K562 (cell line): Measurements from ENCODE around the gene GABARAPL2. TPM values are rescaled to one million over a fixed set of nuclear protein-coding genes. Genes with fewer than 3 reads are reported as not detected.
A peak's percentile ranks its signal among the peaks of the same experiment; 100 is the strongest.

Source experiments
- ATF7 ChIP-seq: fragments of 450-650 bp; IDR thresholded peaks from 2 replicates; pipeline ENCODE4 v1.7.1; 2014; ENCODE audit warnings: mild to moderate bottlenecking, moderate library complexity
- BMI1 ChIP-seq: fragments of 150-350 bp; IDR thresholded peaks from 2 replicates; pipeline ENCODE4 v1.6.1; 2014; ENCODE audit warnings: low read length
- CBX1 ChIP-seq: sonication (generic); IDR thresholded peaks from 2 replicates; pipeline ENCODE4 v1.6.1; 2016; ENCODE audit warnings: antibody characterized with exemption, low read depth, mild to moderate bottlenecking
- CTBP1 ChIP-seq: fragments of 450-650 bp; IDR thresholded peaks from 2 replicates; pipeline ENCODE4 v1.6.1; 2016; ENCODE audit warnings: borderline replicate concordance
- EP400 ChIP-seq: fragments of 450-650 bp; IDR thresholded peaks from 2 replicates; pipeline ENCODE4 v1.6.1; 2017; ENCODE audit warnings: antibody characterized with exemption, mild to moderate bottlenecking, moderate library complexity
- HDGF ChIP-seq: fragments of 450-650 bp; IDR thresholded peaks from 2 replicates; pipeline ENCODE4 v1.6.1; 2016
- L3MBTL2 ChIP-seq: fragments of 450-650 bp; IDR thresholded peaks from 2 replicates; pipeline ENCODE4 v1.6.1; 2016; ENCODE audit warnings: mild to moderate bottlenecking, moderate library complexity
- MAFK ChIP-seq: IDR thresholded peaks from 2 replicates; pipeline ENCODE4 v1.6.1; 2011; ENCODE audit warnings: low read length, improper control_type of control experiment
- MBD2 ChIP-seq: sonication (generic); IDR thresholded peaks from 2 replicates; pipeline ENCODE4 v1.6.1; 2016; ENCODE audit warnings: low read depth, borderline replicate concordance
- MEF2D ChIP-seq: conservative IDR thresholded peaks from 2 replicates; pipeline ENCODE4 v1.6.1; 2016; ENCODE audit warnings: low read depth, missing genetic modification characterization, missing compliant biosample characterization
- MIER1 ChIP-seq: fragments of 450-650 bp; IDR thresholded peaks from 2 replicates; pipeline ENCODE4 v1.6.1; 2016; ENCODE audit warnings: antibody characterized with exemption, mild to moderate bottlenecking, low read depth
- NFIX ChIP-seq: fragments of 250-450 bp; sonication (Bioruptor Pico); IDR thresholded peaks from 2 replicates; pipeline ENCODE4 v1.4.0; 2020; ENCODE audit warnings: low read depth, mild to moderate bottlenecking, moderate library complexity
- PCBP1 ChIP-seq: fragments of 200-400 bp; formaldehyde crosslinking; IDR thresholded peaks from 2 replicates; pipeline ENCODE4 v1.6.1; 2018; ENCODE audit warnings: mild to moderate bottlenecking, low read depth, low read length; ENCODE audit not compliant: poor library complexity, severe bottlenecking
- PHF8 ChIP-seq: fragments of 200-600 bp; sonication (generic); IDR thresholded peaks from 2 replicates; pipeline ENCODE4 v1.6.1; 2012; ENCODE audit warnings: mixed run types, mild to moderate bottlenecking, inconsistent platforms, low read length, moderate library complexity, borderline replicate concordance
- SLC30A9 ChIP-seq: fragments of 250-450 bp; sonication (Bioruptor Pico); IDR thresholded peaks from 2 replicates; pipeline ENCODE4 v1.8.0; 2022; ENCODE audit warnings: mild to moderate bottlenecking, moderate library complexity
- TFAM ChIP-seq: fragments of 250-450 bp; sonication (Bioruptor Pico); conservative IDR thresholded peaks from 2 replicates; pipeline ENCODE4 v1.5.0; 2021; ENCODE audit warnings: mild to moderate bottlenecking, moderate library complexity
- ZFP30 ChIP-seq: fragments of 250-450 bp; sonication (Bioruptor Pico); IDR thresholded peaks from 2 replicates; pipeline ENCODE4 v1.8.0; 2022; ENCODE audit warnings: moderate library complexity, mild to moderate bottlenecking, inconsistent platforms, borderline replicate concordance
- polyA plus RNA-seq, 8 experiments: library from polyadenylated mRNA; depleted of rRNA in 4 of 8; stranded (reverse) in 5 of 8; unstranded in 3 of 8; fragments of >200 nt; fragmentation: Nextera tagmentation in 2 of 8; fragmentation: Illumina TruSeq in 1 of 8; extraction: Ambion mirVana in 2 of 8; extraction: Trizol in 1 of 8; gene quantifications; 2 replicates each; pipeline versions ENCODE4 v1.2.1 to v1.2.3, GENCODE V29; 2011 to 2014; ENCODE audit warnings: inconsistent platforms in 1 of 8, missing spikeins in 1 of 8
- total RNA-seq, 7 experiments: library from RNA; depleted of rRNA in 6 of 7; stranded (reverse); fragments of >200 nt in 6 of 7; fragmentation: Illumina TruSeq in 2 of 7; extraction: Trizol in 2 of 7; gene quantifications; 2 replicates each; pipeline versions ENCODE4 v1.2.1 to v1.2.3, GENCODE V29; 2011 to 2021; ENCODE audit warnings: low replicate concordance in 1 of 7
- TF ChIP-seq, protein P1 (sequence below): fragments of 250-450 bp; sonication (Bioruptor Pico); IDR thresholded peaks from 2 replicates; pipeline ENCODE4 v1.4.0; 2020
- TF ChIP-seq, protein P2 (sequence below): sonication (generic); formaldehyde crosslinking; IDR thresholded peaks from 2 replicates; pipeline ENCODE4 v1.8.1; 2022; ENCODE audit warnings: missing genetic modification reagents
- TF ChIP-seq, protein P3 (sequence below): fragments of 450-650 bp; IDR thresholded peaks from 2 replicates; pipeline ENCODE4 v1.6.1; 2016; ENCODE audit warnings: borderline replicate concordance

The GABARAPL2 gene
- total and polyA plus RNA-seq, 9 of the 15 experiments (the other 6 are each of a cell fraction or from before 2014, with no cell fraction given) = 42.1 to 288 (median 91.8) TPM

DNA sequence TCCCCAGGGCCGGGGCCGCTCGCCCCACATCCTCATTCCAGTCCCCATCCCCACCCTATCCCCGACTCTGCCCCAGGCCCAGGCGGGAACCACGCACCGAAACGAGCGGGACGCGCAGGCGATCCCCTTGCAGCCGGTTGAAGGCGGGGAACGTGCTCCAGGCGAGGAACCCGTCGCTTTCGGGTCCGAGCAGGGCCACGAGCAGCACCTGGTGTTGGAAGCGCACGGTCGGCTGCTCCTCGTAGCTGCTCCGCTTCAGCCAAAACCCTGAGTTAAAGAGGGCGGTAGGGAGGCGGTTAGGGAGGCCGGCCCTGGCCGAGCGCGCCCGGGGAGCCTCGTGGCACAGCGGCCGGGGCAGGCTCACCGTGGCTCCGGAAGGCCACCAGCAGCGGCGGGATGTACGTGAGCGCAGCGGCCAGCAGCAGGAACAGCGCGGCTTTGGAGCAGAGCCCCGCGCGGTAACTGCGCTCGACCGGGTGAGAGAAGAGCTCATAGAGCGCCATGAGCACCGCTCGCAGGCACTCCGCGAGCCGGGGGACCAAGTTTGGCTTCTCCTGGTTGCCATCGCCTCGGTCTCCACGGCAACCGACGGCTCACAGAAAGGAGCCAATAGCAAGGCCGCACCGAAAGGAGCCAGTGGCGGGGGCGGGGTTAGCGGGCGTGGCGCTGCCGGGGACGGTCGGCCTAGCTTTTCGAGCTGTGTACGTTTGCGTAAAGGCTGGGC is 10.3 kb upstream of the GABARAPL2 start, which contains the start of gene TMEM231 (continued):
- peak; percentile 62; the same call in 1 of the 2 replicates for TF ChIP-seq PHF8
- TF ChIP-seq NFIX = no peak
- TF ChIP-seq SLC30A9 (CRISPR knock-in tag) = no peak
- no peak for TF ChIP-seq TFAM (CRISPR knock-in tag)
- no peak for TF ChIP-seq MIER1
- TF ChIP-seq MBD2 = peak; percentile 64; the same call in 1 of the 2 replicates
- TF ChIP-seq CBX1 = 0 out of 2 replicates have a peak, but pooled peaks have one; percentile 32
- TF ChIP-seq MEF2D (tag) = no peak
- TF ChIP-seq L3MBTL2 = peak; percentile 81
- TF ChIP-seq, protein P1, sequence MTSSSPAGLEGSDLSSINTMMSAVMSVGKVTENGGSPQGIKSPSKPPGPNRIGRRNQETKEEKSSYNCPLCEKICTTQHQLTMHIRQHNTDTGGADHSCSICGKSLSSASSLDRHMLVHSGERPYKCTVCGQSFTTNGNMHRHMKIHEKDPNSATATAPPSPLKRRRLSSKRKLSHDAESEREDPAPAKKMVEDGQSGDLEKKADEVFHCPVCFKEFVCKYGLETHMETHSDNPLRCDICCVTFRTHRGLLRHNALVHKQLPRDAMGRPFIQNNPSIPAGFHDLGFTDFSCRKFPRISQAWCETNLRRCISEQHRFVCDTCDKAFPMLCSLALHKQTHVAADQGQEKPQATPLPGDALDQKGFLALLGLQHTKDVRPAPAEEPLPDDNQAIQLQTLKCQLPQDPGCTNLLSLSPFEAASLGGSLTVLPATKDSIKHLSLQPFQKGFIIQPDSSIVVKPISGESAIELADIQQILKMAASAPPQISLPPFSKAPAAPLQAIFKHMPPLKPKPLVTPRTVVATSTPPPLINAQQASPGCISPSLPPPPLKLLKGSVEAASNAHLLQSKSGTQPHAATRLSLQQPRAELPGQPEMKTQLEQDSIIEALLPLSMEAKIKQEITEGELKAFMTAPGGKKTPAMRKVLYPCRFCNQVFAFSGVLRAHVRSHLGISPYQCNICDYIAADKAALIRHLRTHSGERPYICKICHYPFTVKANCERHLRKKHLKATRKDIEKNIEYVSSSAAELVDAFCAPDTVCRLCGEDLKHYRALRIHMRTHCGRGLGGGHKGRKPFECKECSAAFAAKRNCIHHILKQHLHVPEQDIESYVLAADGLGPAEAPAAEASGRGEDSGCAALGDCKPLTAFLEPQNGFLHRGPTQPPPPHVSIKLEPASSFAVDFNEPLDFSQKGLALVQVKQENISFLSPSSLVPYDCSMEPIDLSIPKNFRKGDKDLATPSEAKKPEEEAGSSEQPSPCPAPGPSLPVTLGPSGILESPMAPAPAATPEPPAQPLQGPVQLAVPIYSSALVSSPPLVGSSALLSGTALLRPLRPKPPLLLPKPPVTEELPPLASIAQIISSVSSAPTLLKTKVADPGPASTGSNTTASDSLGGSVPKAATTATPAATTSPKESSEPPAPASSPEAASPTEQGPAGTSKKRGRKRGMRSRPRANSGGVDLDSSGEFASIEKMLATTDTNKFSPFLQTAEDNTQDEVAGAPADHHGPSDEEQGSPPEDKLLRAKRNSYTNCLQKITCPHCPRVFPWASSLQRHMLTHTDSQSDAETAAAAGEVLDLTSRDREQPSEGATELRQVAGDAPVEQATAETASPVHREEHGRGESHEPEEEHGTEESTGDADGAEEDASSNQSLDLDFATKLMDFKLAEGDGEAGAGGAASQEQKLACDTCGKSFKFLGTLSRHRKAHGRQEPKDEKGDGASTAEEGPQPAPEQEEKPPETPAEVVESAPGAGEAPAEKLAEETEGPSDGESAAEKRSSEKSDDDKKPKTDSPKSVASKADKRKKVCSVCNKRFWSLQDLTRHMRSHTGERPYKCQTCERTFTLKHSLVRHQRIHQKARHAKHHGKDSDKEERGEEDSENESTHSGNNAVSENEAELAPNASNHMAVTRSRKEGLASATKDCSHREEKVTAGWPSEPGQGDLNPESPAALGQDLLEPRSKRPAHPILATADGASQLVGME (CRISPR knock-in tag) = peak; percentile 12; the same call in 1 of the 2 replicates
- TF ChIP-seq, protein P2, sequence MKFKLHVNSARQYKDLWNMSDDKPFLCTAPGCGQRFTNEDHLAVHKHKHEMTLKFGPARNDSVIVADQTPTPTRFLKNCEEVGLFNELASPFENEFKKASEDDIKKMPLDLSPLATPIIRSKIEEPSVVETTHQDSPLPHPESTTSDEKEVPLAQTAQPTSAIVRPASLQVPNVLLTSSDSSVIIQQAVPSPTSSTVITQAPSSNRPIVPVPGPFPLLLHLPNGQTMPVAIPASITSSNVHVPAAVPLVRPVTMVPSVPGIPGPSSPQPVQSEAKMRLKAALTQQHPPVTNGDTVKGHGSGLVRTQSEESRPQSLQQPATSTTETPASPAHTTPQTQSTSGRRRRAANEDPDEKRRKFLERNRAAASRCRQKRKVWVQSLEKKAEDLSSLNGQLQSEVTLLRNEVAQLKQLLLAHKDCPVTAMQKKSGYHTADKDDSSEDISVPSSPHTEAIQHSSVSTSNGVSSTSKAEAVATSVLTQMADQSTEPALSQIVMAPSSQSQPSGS (CRISPR knock-in tag) = no peak
- TF ChIP-seq HDGF = no peak
- TF ChIP-seq CTBP1 = 0 out of 2 replicates have a peak, but pooled peaks have one; percentile 64
- TF ChIP-seq ATF7 = peak; percentile 47; the same call in 1 of the 2 replicates
- TF ChIP-seq ZFP30 = no peak
- TF ChIP-seq, protein P3, sequence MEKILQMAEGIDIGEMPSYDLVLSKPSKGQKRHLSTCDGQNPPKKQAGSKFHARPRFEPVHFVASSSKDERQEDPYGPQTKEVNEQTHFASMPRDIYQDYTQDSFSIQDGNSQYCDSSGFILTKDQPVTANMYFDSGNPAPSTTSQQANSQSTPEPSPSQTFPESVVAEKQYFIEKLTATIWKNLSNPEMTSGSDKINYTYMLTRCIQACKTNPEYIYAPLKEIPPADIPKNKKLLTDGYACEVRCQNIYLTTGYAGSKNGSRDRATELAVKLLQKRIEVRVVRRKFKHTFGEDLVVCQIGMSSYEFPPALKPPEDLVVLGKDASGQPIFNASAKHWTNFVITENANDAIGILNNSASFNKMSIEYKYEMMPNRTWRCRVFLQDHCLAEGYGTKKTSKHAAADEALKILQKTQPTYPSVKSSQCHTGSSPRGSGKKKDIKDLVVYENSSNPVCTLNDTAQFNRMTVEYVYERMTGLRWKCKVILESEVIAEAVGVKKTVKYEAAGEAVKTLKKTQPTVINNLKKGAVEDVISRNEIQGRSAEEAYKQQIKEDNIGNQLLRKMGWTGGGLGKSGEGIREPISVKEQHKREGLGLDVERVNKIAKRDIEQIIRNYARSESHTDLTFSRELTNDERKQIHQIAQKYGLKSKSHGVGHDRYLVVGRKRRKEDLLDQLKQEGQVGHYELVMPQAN = peak; percentile 90
- peak; percentile 88 for TF ChIP-seq PCBP1
- peak; percentile 88; the same call in 1 of the 2 replicates for TF ChIP-seq BMI1
- TF ChIP-seq MAFK = no peak
- peak; percentile 77; the same call in 1 of the 2 replicates for TF ChIP-seq EP400
